ENCODE measurements around the gene TRIM62. TPM values are rescaled to one million over a fixed set of nuclear protein-coding genes. Genes with fewer than 3 reads are reported as not detected.

The TRIM62 gene
- polyA plus RNA-seq, 1 donor (not counting 4 experiments of a cell fraction or from before 2014, with no cell fraction given): 2.0 TPM

DNA sequence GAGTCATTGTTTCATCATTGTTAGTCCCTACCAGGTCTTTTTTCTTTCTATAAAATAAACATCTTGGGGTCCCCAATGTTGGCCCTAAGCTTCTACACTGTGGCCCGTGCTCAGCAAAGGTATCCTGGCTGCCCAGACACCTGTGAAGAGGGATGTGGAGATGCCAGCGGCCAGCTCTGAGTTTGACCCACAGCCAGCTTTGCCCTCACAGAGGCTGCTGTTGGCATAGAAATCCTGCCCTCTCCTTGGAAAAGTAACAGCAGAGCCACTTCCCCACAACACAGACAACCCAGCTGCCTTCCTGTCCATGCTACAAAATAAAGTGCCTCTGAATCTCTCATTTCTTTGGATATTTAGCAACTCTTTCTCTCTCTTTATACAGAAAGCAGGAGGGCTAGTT, 6.0 kb downstream of the TRIM62 start:
- Histone ChIP-seq H3K36me3 (ENCODE audit: control insufficient read depth in 2 of 2, extremely low read depth in 1 of 2, insufficient read depth in 2 of 2, low read length in 2 of 2) (peaks cover 2% of the 10 kb centered on the region in 2 experiments), H3K9me3 (ENCODE audit: control insufficient read depth, low read depth, low read length) (no peaks in the 10 kb centered on the region), H3K9ac (ENCODE audit: control insufficient read depth, extremely low read depth, insufficient read depth, low read length) (no peak overlapping the region), H3K79me2 (ENCODE audit: control insufficient read depth, insufficient read depth, low read length) (no peaks in the 10 kb centered on the region), H3K27me3 (ENCODE audit: control insufficient read depth, extremely low read depth, insufficient read depth, low read length) (no peaks in the 10 kb centered on the region), H3K4me1 (ENCODE audit: control insufficient read depth, extremely low read depth, insufficient read depth, low read length) (peaks cover 10% of the 10 kb centered on the region), H3K27ac (ENCODE audit: control insufficient read depth, insufficient read depth, low read length) (no peak overlapping the region), H3K4me3 (ENCODE audit: control insufficient read depth in 2 of 3, extremely low read depth in 1 of 3, insufficient read depth in 2 of 3, low read depth in 1 of 3, low read length in 3 of 3) (no peak overlapping the region), H4K20me1 (ENCODE audit: control insufficient read depth, extremely low read depth, insufficient read depth, low read length) (no peaks in the 10 kb centered on the region), H3K4me2 (ENCODE audit: control insufficient read depth, extremely low read depth, insufficient read depth, low read depth, low read length) (no peak overlapping the region), H2AFZ (ENCODE audit: control insufficient read depth, low read length) (no peak overlapping the region), H3K9me1 (ENCODE audit: control insufficient read depth, extremely low read depth, insufficient read depth, low read length) (peaks cover 2% of the 10 kb centered on the region)
- DNase-seq (ENCODE audit: low read depth, low spot score) (no peak), FAIRE-seq (no peak)
- dilution Hi-C loops (cut with MboI; ENCODE audit: extremely low pct_ligation_motif_present, low sequenced_read_pairs): loop anchor here (5.0 kb wide), 1 partner anchor 34 kb away; no protein-coding TSS in a partner anchor
- TF ChIP-seq, protein P1, sequence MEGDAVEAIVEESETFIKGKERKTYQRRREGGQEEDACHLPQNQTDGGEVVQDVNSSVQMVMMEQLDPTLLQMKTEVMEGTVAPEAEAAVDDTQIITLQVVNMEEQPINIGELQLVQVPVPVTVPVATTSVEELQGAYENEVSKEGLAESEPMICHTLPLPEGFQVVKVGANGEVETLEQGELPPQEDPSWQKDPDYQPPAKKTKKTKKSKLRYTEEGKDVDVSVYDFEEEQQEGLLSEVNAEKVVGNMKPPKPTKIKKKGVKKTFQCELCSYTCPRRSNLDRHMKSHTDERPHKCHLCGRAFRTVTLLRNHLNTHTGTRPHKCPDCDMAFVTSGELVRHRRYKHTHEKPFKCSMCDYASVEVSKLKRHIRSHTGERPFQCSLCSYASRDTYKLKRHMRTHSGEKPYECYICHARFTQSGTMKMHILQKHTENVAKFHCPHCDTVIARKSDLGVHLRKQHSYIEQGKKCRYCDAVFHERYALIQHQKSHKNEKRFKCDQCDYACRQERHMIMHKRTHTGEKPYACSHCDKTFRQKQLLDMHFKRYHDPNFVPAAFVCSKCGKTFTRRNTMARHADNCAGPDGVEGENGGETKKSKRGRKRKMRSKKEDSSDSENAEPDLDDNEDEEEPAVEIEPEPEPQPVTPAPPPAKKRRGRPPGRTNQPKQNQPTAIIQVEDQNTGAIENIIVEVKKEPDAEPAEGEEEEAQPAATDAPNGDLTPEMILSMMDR (optimal IDR thresholded peaks at IDR 0.05 in 1 of 3, IDR thresholded peaks at IDR 0.05 in 1 of 3, conservative IDR thresholded peaks at IDR 0.05 in 1 of 3; ENCODE audit: extremely low read depth in 1 of 3, insufficient read depth in 2 of 3, low read length in 3 of 3): no peak
- no peak for TF ChIP-seq EZH2 (IDR thresholded peaks at IDR 0.05; ENCODE audit: low read length)

DNA sequence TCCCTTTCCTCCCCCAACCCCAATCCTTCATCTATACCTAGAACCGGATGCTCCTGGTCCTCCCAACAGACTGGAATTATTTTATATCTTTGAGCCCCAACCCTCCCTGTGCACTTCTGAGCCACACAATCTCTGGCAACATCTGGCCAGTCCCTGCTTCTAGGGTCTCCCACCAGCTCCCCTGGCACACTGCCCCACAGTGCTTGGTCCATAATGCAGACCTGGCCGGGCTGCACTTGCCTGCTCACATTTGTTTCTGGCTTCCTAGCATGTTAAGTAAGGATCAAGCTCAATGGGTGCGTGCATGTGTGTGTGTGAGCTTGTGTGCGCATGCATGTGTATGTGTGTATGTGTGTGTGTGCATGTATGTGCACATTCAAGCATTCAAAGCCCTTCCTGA, 8.8 kb downstream of the TRIM62 start:
- dilution Hi-C loops (cut with MboI; ENCODE audit: extremely low pct_ligation_motif_present, low sequenced_read_pairs): no loop called here
- peak; percentile 41 for FAIRE-seq
- no peaks in the 10 kb centered on the region for H4K20me1 ChIP-seq (ENCODE audit: control insufficient read depth, extremely low read depth, insufficient read depth, low read length)

More for the DNA sequence above, 8.8 kb downstream of the TRIM62 start:
- H3K9me1 ChIP-seq (ENCODE audit: control insufficient read depth, extremely low read depth, insufficient read depth, low read length): peaks cover 2% of the 10 kb centered on the region
- peaks cover 2 to 3% of the 10 kb centered on the region in 2 experiments for H3K36me3 ChIP-seq (ENCODE audit: control insufficient read depth in 2 of 2, extremely low read depth in 1 of 2, insufficient read depth in 2 of 2, low read length in 2 of 2)
- no peak overlapping the region for H3K4me2 ChIP-seq (ENCODE audit: control insufficient read depth, extremely low read depth, insufficient read depth, low read depth, low read length)
- H3K4me1 ChIP-seq (ENCODE audit: control insufficient read depth, extremely low read depth, insufficient read depth, low read length): peaks cover 9% of the 10 kb centered on the region
- no peak overlapping the region for H3K9ac ChIP-seq (ENCODE audit: control insufficient read depth, extremely low read depth, insufficient read depth, low read length)
- no peaks in the 10 kb centered on the region for H3K27me3 ChIP-seq (ENCODE audit: control insufficient read depth, extremely low read depth, insufficient read depth, low read length)
- TF ChIP-seq, protein P1 (optimal IDR thresholded peaks at IDR 0.05 in 1 of 3, IDR thresholded peaks at IDR 0.05 in 1 of 3, conservative IDR thresholded peaks at IDR 0.05 in 1 of 3; ENCODE audit: extremely low read depth in 1 of 3, insufficient read depth in 2 of 3, low read length in 3 of 3): no peak
- no peak for TF ChIP-seq EZH2 (IDR thresholded peaks at IDR 0.05; ENCODE audit: low read length)
- H3K79me2 ChIP-seq (ENCODE audit: control insufficient read depth, insufficient read depth, low read length): no peaks in the 10 kb centered on the region
- no peak overlapping the region for H3K27ac ChIP-seq (ENCODE audit: control insufficient read depth, insufficient read depth, low read length)
- H3K9me3 ChIP-seq (ENCODE audit: control insufficient read depth, low read depth, low read length): no peaks in the 10 kb centered on the region
- no peak for DNase-seq (ENCODE audit: low read depth, low spot score)
- no peak overlapping the region for H2AFZ ChIP-seq (ENCODE audit: control insufficient read depth, low read length)
- no peak overlapping the region for H3K4me3 ChIP-seq (ENCODE audit: control insufficient read depth in 2 of 3, extremely low read depth in 1 of 3, insufficient read depth in 2 of 3, low read depth in 1 of 3, low read length in 3 of 3)
